ENCODE measurements around the gene ZDHHC3. TPM values are rescaled to one million over a fixed set of nuclear protein-coding genes. Genes with fewer than 3 reads are reported as not detected.

The ZDHHC3 gene
- total RNA-seq, 2 donors from 2014 or later, result 40.6 to 60.5 TPM

DNA sequence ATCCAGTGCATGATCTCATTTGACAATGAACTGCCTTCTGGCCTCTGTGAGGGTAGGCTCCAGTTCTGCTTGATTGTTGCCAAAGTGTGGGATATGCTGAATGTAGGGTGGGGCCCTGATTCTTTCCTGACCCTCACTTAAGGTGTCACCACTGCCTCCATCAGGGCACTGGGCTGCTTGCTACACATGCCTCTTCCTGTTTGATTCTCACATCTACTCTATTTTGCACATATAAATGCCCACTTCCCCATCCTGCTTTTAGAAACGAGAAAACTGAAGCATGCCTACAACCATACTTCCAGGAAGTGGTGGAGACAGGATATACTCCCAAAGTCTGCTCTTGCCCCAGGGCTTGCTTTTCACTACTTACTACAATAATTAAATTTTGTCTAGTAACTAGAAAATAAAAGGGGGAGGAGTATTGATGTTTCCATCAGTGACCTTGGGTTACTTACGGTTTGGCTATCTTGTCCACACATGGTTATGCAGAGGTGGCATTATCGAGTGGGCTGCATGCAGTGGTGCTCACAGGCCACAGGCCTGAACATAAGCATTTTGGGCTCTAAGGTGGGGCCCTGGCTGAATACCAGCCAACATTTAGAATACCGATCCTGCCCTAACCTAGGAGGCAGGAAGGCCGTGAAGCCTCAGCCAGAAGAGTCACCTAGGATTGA lies 6.7 kb downstream of the ZDHHC3 start:
- Histone ChIP-seq H3K4me3 (no peak overlapping the region), H3K4me1 (peaks cover 0 to 10% of the 10 kb centered on the region in 2 donors), H3K9me3 (no peaks in the 10 kb centered on the region), H3K36me3 (no peaks in the 10 kb centered on the region), H3K27ac (no peak overlapping the region), H3K27me3 (no peaks in the 10 kb centered on the region)
- no peak for DNase-seq (ENCODE audit: low spot score)
- TF ChIP-seq, protein P1, sequence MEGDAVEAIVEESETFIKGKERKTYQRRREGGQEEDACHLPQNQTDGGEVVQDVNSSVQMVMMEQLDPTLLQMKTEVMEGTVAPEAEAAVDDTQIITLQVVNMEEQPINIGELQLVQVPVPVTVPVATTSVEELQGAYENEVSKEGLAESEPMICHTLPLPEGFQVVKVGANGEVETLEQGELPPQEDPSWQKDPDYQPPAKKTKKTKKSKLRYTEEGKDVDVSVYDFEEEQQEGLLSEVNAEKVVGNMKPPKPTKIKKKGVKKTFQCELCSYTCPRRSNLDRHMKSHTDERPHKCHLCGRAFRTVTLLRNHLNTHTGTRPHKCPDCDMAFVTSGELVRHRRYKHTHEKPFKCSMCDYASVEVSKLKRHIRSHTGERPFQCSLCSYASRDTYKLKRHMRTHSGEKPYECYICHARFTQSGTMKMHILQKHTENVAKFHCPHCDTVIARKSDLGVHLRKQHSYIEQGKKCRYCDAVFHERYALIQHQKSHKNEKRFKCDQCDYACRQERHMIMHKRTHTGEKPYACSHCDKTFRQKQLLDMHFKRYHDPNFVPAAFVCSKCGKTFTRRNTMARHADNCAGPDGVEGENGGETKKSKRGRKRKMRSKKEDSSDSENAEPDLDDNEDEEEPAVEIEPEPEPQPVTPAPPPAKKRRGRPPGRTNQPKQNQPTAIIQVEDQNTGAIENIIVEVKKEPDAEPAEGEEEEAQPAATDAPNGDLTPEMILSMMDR (IDR thresholded peaks at IDR 0.05), result no peak

DNA sequence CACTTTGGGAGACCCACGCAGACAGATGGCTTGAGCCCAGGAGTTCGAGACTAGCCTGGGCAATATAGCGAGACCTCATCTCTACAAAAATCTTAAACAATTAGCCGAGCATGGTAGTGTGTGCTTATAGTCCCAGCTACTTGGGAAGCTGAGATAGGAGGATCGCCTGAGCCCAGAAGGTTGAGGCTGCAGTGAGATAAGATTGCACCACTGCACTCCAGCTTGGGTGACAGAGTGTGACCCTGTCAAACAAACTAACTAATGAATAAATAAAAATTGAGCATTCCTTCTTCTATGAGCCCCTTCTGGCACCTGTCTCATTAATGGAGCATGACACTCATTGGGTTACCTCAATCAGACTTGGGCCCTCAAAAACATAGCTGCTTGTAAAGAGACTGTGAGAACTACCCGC lies 7.5 kb downstream of the ZDHHC3 start:
- H3K4me1 ChIP-seq, result peaks cover 0 to 13% of the 10 kb centered on the region in 2 donors

DNA sequence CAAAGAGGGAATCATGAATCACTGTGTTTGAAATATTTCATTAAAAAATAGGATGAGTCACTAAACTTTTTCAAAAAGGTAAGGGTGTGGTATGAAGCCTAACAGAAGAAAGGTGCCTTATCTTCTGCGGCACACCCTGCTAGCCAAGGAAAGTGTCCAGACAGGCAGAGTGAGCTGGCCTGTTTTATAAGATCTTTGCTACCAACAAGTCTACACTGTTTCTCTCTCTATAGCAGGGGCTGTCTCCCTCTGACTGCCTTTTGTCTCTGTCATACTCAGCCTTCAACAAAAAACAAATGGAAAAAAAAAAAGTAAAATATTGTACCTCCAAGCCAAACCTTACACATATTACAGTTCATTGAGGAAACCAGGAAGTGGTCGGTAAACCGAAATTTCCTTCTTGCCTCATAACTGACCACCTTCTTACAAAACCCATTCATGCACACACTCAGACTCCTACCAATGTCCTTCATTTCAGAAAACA lies 9.1 kb downstream of the ZDHHC3 start:
- peaks cover 0 to 19% of the 10 kb centered on the region in 2 donors for H3K4me1 ChIP-seq
- DNase-seq (ENCODE audit: low spot score), result no peak
- no peak overlapping the region for H3K4me3 ChIP-seq
- TF ChIP-seq, protein P1 (IDR thresholded peaks at IDR 0.05), result no peak
- no peaks in the 10 kb centered on the region for H3K9me3 ChIP-seq
- H3K27ac ChIP-seq, result no peak overlapping the region
- no peaks in the 10 kb centered on the region for H3K27me3 ChIP-seq
- no peaks in the 10 kb centered on the region for H3K36me3 ChIP-seq

More for the DNA sequence above, 7.5 kb downstream of the ZDHHC3 start:
- no peak for DNase-seq (ENCODE audit: low spot score)
- Histone ChIP-seq H3K9me3 (no peaks in the 10 kb centered on the region), H3K27ac (no peak overlapping the region), H3K36me3 (no peaks in the 10 kb centered on the region), H3K4me3 (no peak overlapping the region), H3K27me3 (no peaks in the 10 kb centered on the region)
- TF ChIP-seq, protein P1 (IDR thresholded peaks at IDR 0.05), result no peak

DNA sequence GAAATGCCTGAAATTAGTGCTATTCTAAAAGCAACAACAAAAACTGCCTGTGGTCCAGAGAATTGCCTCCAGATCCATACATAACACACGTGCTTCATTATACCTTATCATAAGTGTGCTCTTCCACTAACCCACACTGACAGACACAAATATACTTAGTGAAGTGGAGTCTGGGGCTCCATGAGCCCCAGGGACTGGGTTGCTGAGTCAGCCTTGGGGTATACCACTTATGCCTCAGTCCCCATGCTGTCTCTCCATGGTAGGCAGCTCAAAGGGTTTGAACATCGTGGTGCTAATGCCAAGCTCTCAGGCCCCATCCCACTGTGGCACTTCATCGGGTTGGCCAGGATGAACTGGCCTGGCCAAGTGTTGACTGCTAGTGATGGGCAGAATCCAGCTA lies 10.8 kb downstream of the ZDHHC3 start:
- H3K4me1 ChIP-seq, result peaks cover 0 to 19% of the 10 kb centered on the region in 2 donors
- DNase-seq (ENCODE audit: low spot score), result no peak

DNA sequence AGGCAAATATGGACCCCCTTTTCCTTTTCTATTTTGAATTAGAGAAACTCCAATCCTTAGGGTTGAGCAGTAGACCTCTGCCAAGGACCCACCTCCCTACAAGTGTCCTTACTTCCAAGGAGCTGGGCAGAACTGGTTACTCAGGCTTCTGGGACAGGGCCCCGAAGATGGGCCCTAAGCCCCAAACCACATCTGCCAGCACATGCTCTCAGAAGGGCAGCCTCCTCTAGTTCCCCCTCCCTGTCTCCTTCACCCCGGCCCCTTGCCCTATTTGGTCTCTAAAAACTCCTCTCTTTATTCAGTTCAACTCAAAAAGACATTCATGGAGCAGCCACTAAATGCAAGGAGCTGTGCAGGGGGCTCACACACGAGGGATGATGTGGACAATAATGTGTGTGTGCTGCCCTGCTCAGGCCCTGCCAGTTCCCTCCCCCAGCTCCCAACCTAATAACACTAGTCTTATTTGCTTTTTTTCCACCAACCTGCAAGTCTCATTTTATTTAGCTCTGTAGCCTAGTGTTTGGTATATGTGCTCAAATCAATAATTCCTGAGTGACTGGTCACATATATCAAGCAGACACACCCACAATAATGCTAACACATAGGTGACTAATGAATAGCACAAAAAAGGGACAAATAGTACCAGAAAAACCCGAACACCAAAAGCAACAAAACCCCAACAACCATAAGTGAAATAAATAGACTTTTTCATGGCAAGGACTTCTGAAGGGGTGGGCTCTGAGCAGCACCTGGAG lies 12.2 kb downstream of the ZDHHC3 start:
- no peaks in the 10 kb centered on the region for H3K27me3 ChIP-seq
- no peak overlapping the region for H3K27ac ChIP-seq
- no peak overlapping the region for H3K4me3 ChIP-seq
- peaks cover 0 to 19% of the 10 kb centered on the region in 2 donors for H3K4me1 ChIP-seq
- no peak for DNase-seq (ENCODE audit: low spot score)
- peaks cover 5% of the 10 kb centered on the region for H3K36me3 ChIP-seq
- H3K9me3 ChIP-seq, result no peaks in the 10 kb centered on the region
- TF ChIP-seq, protein P1 (IDR thresholded peaks at IDR 0.05), result no peak

More for the DNA sequence above, 10.8 kb downstream of the ZDHHC3 start:
- Histone ChIP-seq H3K36me3 (no peaks in the 10 kb centered on the region), H3K27ac (no peak overlapping the region), H3K9me3 (no peaks in the 10 kb centered on the region), H3K4me3 (no peak overlapping the region), H3K27me3 (no peaks in the 10 kb centered on the region)
- TF ChIP-seq, protein P1 (IDR thresholded peaks at IDR 0.05), result no peak

All from right atrium auricular region (tissue), 2 donors.